Gastrocnemius medialis (tissue), 4 donors: ENCODE results near the gene CACNA1D. TPM values are rescaled to one million over a fixed set of nuclear protein-coding genes. Genes with fewer than 3 reads are reported as not detected.

ENCODE experiments used
- ATAC-seq, 2 donors: fragments of 150-250 bp; one replicate each; pipeline ENCODE4 v1.9.1; 2016
- DNase-seq, 2 donors: peaks; one replicate each; pipeline ENCODE4 v3.0.0-alpha.2; 2019
- H3K27ac ChIP-seq, 4 donors: fragments of 200-600 bp; sonication (generic); 1 replicate in 1 of 4; 2 replicates in 3 of 4; pipeline ENCODE4 v1.5.1; 2016 to 2018; ENCODE audit warnings: mild to moderate bottlenecking in 2 of 4, moderate library complexity in 1 of 4
- H3K27me3 ChIP-seq, 3 donors: fragments of 200-600 bp; sonication (generic) in 2 of 3; 1 replicate in 1 of 3; 2 replicates in 2 of 3; pipeline versions ENCODE4 v1.5.1 to v1.6.0; 2016 to 2019; ENCODE audit warnings: mild to moderate bottlenecking in 1 of 3, moderate library complexity in 1 of 3
- H3K36me3 ChIP-seq, 2 donors: fragments of 200-600 bp; sonication (generic) in 1 of 2; one replicate each; pipeline ENCODE4 v1.5.1; 2017 to 2018
- H3K4me1 ChIP-seq, 2 donors: fragments of 200-600 bp; sonication (generic) in 1 of 2; one replicate each; pipeline ENCODE4 v1.5.1; 2016 to 2017; ENCODE audit warnings: mild to moderate bottlenecking in 2 of 2
- H3K4me3 ChIP-seq, 4 donors: fragments of 200-600 bp; sonication (generic) in 3 of 4; 1 replicate in 1 of 4; 2 replicates in 3 of 4; pipeline ENCODE4 v1.5.1; 2016 to 2019; ENCODE audit warnings: mild to moderate bottlenecking in 2 of 4
- H3K9me3 ChIP-seq, 3 donors: fragments of 200-600 bp; sonication (generic) in 2 of 3; 1 replicate in 1 of 3; 2 replicates in 2 of 3; pipeline ENCODE4 v1.5.1; 2016 to 2019
- CTCF ChIP-seq, 5 experiments: fragments of 450-650 bp in 3 of 5; fragments of 200-600 bp in 2 of 5; sonication (generic) in 2 of 5; IDR thresholded peaks in 4 of 5; conservative IDR thresholded peaks in 1 of 5; 1 replicate in 4 of 5; 2 replicates in 1 of 5; pipeline ENCODE4 v1.5.1; 2016 to 2019; ENCODE audit warnings: antibody characterized with exemption in 5 of 5, mild to moderate bottlenecking in 3 of 5, moderate library complexity in 3 of 5
- POLR2A ChIP-seq, 2 donors: fragments of 450-650 bp; IDR thresholded peaks; one replicate each; pipeline ENCODE4 v1.6.1; 2017; ENCODE audit warnings: antibody characterized with exemption in 2 of 2, mild to moderate bottlenecking in 2 of 2, moderate library complexity in 2 of 2
- in situ Hi-C, 4 donors: fragments of 200-750 bp; cut with MboI; loops; one replicate each; pipeline versions ENCODE4 v1.15.0 to v1.8.0; 2017; ENCODE audit warnings: low sequenced_read_pairs in 4 of 4
- intact Hi-C: fragments of 100-400 bp; cut with DNase I; formaldehyde crosslinking; loops from one replicate; pipeline ENCODE4 v1.15.1; 2023; ENCODE audit warnings: low total_unique reads
- total RNA-seq, 4 donors: library from RNA; depleted of rRNA; stranded (reverse); fragments of >200 nt; gene quantifications; one replicate each; pipeline versions ENCODE4 v1.1.0 to v1.2.3, GENCODE V29; 2016

The CACNA1D gene
- total RNA-seq, 4 donors from 2014 or later: 0.18 to 0.34 TPM; not detected in 2

GRCh38 chr3:53801319-53801718, 306.9 kb downstream of the CACNA1D start:
- intact Hi-C loops (no loop called here), in situ Hi-C loops (no loop called here)

GRCh38 chr3:53802256-53802880, 308.0 kb downstream of the CACNA1D start:
- Histone ChIP-seq H3K27me3 (no peaks in the 10 kb centered on the region), H3K4me3 (no peak overlapping the region), H3K4me1 (peaks cover 0 to 8% of the 10 kb centered on the region in 2 donors), H3K9me3 (no peaks in the 10 kb centered on the region), H3K36me3 (no peaks in the 10 kb centered on the region), H3K27ac (no peak overlapping the region)
- intact Hi-C loops (no loop called here), in situ Hi-C loops (no loop called here)
- ATAC-seq (no peak), DNase-seq (no peak)
- TF ChIP-seq CTCF (IDR thresholded peaks at IDR 0.05 in 4 of 5, conservative IDR thresholded peaks at IDR 0.05 in 1 of 5) (no peak), POLR2A (IDR thresholded peaks at IDR 0.05) (no peak)

More at GRCh38 chr3:53801319-53801718, 306.9 kb downstream of the CACNA1D start:
- peaks cover 0 to 2% of the 10 kb centered on the region in 2 donors for H3K4me1 ChIP-seq
- TF ChIP-seq POLR2A (IDR thresholded peaks at IDR 0.05): no peak
- TF ChIP-seq CTCF (IDR thresholded peaks at IDR 0.05 in 4 of 5, conservative IDR thresholded peaks at IDR 0.05 in 1 of 5): no peak
- no peak for ATAC-seq
- H3K4me3 ChIP-seq: no peak overlapping the region
- no peaks in the 10 kb centered on the region for H3K36me3 ChIP-seq
- H3K27me3 ChIP-seq: no peaks in the 10 kb centered on the region
- H3K27ac ChIP-seq: no peak overlapping the region
- H3K9me3 ChIP-seq: no peaks in the 10 kb centered on the region
- DNase-seq: no peak

- Histone ChIP-seq H3K4me3 (no peak overlapping the region), H3K27ac (no peak overlapping the region), H3K36me3 (no peaks in the 10 kb centered on the region), H3K9me3 (no peaks in the 10 kb centered on the region), H3K27me3 (no peaks in the 10 kb centered on the region), H3K4me1 (peaks cover 0 to 8% of the 10 kb centered on the region in 2 donors)
- TF ChIP-seq CTCF (IDR thresholded peaks at IDR 0.05 in 4 of 5, conservative IDR thresholded peaks at IDR 0.05 in 1 of 5): no peak
- no peak for TF ChIP-seq POLR2A (IDR thresholded peaks at IDR 0.05)
- in situ Hi-C loops: no loop called here
- intact Hi-C loops: no loop called here
- no peak for DNase-seq
- ATAC-seq: no peak
These were observed 308.9 kb downstream of the CACNA1D start for GRCh38 chr3:53803124-53803815.

GRCh38 chr3:53803816-53804695, 309.6 kb downstream of the CACNA1D start:
- TF ChIP-seq CTCF (IDR thresholded peaks at IDR 0.05 in 4 of 5, conservative IDR thresholded peaks at IDR 0.05 in 1 of 5): no peak
- no peak for TF ChIP-seq POLR2A (IDR thresholded peaks at IDR 0.05)
- ATAC-seq (no peak), DNase-seq (no peak)
- Histone ChIP-seq H3K4me1 (peaks cover 0 to 8% of the 10 kb centered on the region in 2 donors), H3K9me3 (no peaks in the 10 kb centered on the region), H3K4me3 (no peak overlapping the region), H3K36me3 (no peaks in the 10 kb centered on the region), H3K27me3 (no peaks in the 10 kb centered on the region), H3K27ac (no peak overlapping the region)
- in situ Hi-C loops (no loop called here), intact Hi-C loops (no loop called here)
